ENCODE results near the gene DLG2. TPM values are rescaled to one million over a fixed set of nuclear protein-coding genes. Genes with fewer than 3 reads are reported as not detected.

DLG2 gene
- total and polyA plus RNA-seq, 2 of the 8 experiments (the other 6 are each of a cell fraction or from before 2014, with no cell fraction given): 1.7 to 14.3 TPM

- TF ChIP-seq TBP (IDR thresholded peaks at IDR 0.05; ENCODE audit: low read depth, low read length): no peak
- H3K79me2 ChIP-seq (ENCODE audit: control insufficient read depth in 1 of 2, insufficient read depth in 2 of 2, low read length in 2 of 2): no peaks in the 10 kb centered on the region
- H3K56ac ChIP-seq (replicated peaks; ENCODE audit: insufficient read length, low read depth, low read length): no peak overlapping the region
- H2AFZ ChIP-seq (ENCODE audit: low read length): no peak overlapping the region
- no peak for DNase-seq (ENCODE audit: low read depth in 1 of 2, low spot score in 2 of 2)
- H3K4me2 ChIP-seq (ENCODE audit: insufficient read depth in 1 of 2, low read depth in 2 of 2, low read length in 2 of 2): no peak overlapping the region
- no peak for FAIRE-seq
- no peak overlapping the region for H3K14ac ChIP-seq (ENCODE audit: insufficient read length)
- peak overlapping the region; percentile 65 for H3K4ac ChIP-seq (replicated peaks; ENCODE audit: insufficient read length, low read depth, low read length)
- no peaks in the 10 kb centered on the region for H3K9me3 ChIP-seq (ENCODE audit: insufficient read depth in 2 of 2, low read depth in 1 of 2, low read length in 1 of 2)
- no peak overlapping the region for H3K4me3 ChIP-seq (ENCODE audit: extremely low read depth in 1 of 4, insufficient read depth in 2 of 4, low read depth in 3 of 4, low read length in 4 of 4)
- ChIA-PET CTCF (ENCODE audit: partially characterized antibody) (interaction anchor here (1.2 kb wide), 1 partner anchor 9 kb away, joined by 3 read pairs; no protein-coding TSS in a partner anchor), POLR2A (ENCODE audit: partially characterized antibody) (no interaction called here)
- H3K23me2 ChIP-seq (ENCODE audit: low read depth, low read length): no peaks in the 10 kb centered on the region
- H2BK120ac ChIP-seq (replicated peaks; ENCODE audit: low read depth, low read length): peak overlapping the region; percentile 43
- WGBS, 2 experiments (ENCODE audit: extremely low coverage in 1 of 2, insufficient coverage in 1 of 2, insufficient read length in 1 of 2, insufficient replicate concordance in 2 of 2, low coverage in 1 of 2, low lambda C conversion rate in 2 of 2, missing lambda C conversion rate in 1 of 2): 87% methylated on average over 1 of the region's 1 CpG; no CpG with 5 or more reads in 1 of the 2 experiments
- H4K91ac ChIP-seq (replicated peaks; ENCODE audit: insufficient read length, low read length): peak overlapping the region; percentile 45
- no peak overlapping the region for H4K8ac ChIP-seq (ENCODE audit: extremely low read depth, insufficient read depth, low read length)
- no peak overlapping the region for H2BK15ac ChIP-seq (ENCODE audit: low read length)
- H3K79me1 ChIP-seq (ENCODE audit: low read depth, low read length): no peaks in the 10 kb centered on the region
- no peaks in the 10 kb centered on the region for H3K27me3 ChIP-seq (replicated peaks in 1 of 4; ENCODE audit: control insufficient read depth in 3 of 4, extremely low read depth in 1 of 4, insufficient read depth in 3 of 4, low read length in 3 of 4)
- peaks cover 0 to 13% (median 2%) of the 10 kb centered on the region in 4 experiments; a peak in 3 of 7 replicates for H3K4me1 ChIP-seq (replicated peaks in 1 of 4; ENCODE audit: control insufficient read depth in 3 of 4, insufficient read depth in 4 of 4, low read length in 3 of 4)
- peak overlapping the region; percentile 38; the same call in 1 of the 2 replicates for H2BK5ac ChIP-seq (ENCODE audit: low read depth, low read length)
- H3K36me3 ChIP-seq (ENCODE audit: control insufficient read depth in 2 of 4, insufficient read depth in 4 of 4, low read length in 3 of 4): no peaks in the 10 kb centered on the region
- no peak overlapping the region for H4K5ac ChIP-seq (ENCODE audit: insufficient read length, low read depth, low read length)
- H3K27ac ChIP-seq (ENCODE audit: low read depth, low read length): no peak overlapping the region
- no peak overlapping the region for H2BK20ac ChIP-seq (ENCODE audit: low read length)
- H4K20me1 ChIP-seq (replicated peaks in 1 of 2; ENCODE audit: control insufficient read depth in 1 of 2, insufficient read depth in 2 of 2, low read length in 2 of 2): no peaks in the 10 kb centered on the region
- peak overlapping the region; percentile 27; the same call in 1 of the 2 replicates for H3K18ac ChIP-seq (ENCODE audit: extremely low read depth, low read length)
- H3K23ac ChIP-seq (ENCODE audit: insufficient read length): no peak overlapping the region
- no peak overlapping the region for H2AK5ac ChIP-seq (ENCODE audit: low read depth, low read length)
- peak overlapping the region; percentile 69; the same call in 1 of the 2 replicates for H2BK12ac ChIP-seq (ENCODE audit: low read depth, low read length)
- H3K9ac ChIP-seq (replicated peaks in 1 of 4; ENCODE audit: extremely low read depth in 1 of 4, low read depth in 3 of 4, low read length in 3 of 4): no peak overlapping the region
These were observed 1964.7 kb downstream of the DLG2 start for GRCh38 chr11:83662494-83662893.
